Activated CD4-positive, alpha-beta T cell treated with anti-CD3 and anti-CD28 coated beads, Interleukin-10, Interleukin-2, amounts not matched to agents 100 ng/mL and 50 ng/mL, durations not matched to agents 16 hours and 8 hours (primary cell): ENCODE results near the gene PCGF2.

ENCODE experiments used
- DNase-seq: peaks from one replicate; pipeline ENCODE4 v3.0.0-alpha.2; 2020

The PCGF2 gene

GRCh38 chr17:38751144-38751807 lies 3.1 kb upstream of the PCGF2 start:
- no peak for DNase-seq

GRCh38 chr17:38750312-38751121 lies 2.4 kb upstream of the PCGF2 start:
- DNase-seq: peak; percentile 30

- DNase-seq: no peak
These were observed 1.8 kb upstream of the PCGF2 start for GRCh38 chr17:38750044-38750311.

- peak; percentile 34 for DNase-seq
These were observed 1.3 kb upstream of the PCGF2 start for GRCh38 chr17:38749223-38750043.

- DNase-seq: no peak
These were observed 721 bp upstream of the PCGF2 start for GRCh38 chr17:38748892-38749222.

GRCh38 chr17:38747463-38748148 lies 530 bp downstream of the PCGF2 start:
- no peak for DNase-seq

GRCh38 chr17:38746849-38747462 lies 1.2 kb downstream of the PCGF2 start:
- DNase-seq: no peak

- no peak for DNase-seq
These were observed 1.9 kb downstream of the PCGF2 start for GRCh38 chr17:38746004-38746848.

- DNase-seq: no peak
These were observed 2.6 kb downstream of the PCGF2 start for GRCh38 chr17:38745545-38745944.

- no peak for DNase-seq
These were observed 4.5 kb downstream of the PCGF2 start for GRCh38 chr17:38743556-38744171.

GRCh38 chr17:38742411-38743308 lies 5.5 kb downstream of the PCGF2 start:
- peak; percentile 38 for DNase-seq

GRCh38 chr17:38741921-38742410 lies 6.2 kb downstream of the PCGF2 start:
- DNase-seq: no peak

- DNase-seq: no peak
These were observed 6.7 kb downstream of the PCGF2 start for GRCh38 chr17:38741461-38741860.

GRCh38 chr17:38740806-38741205 lies 7.3 kb downstream of the PCGF2 start:
- no peak for DNase-seq

GRCh38 chr17:38740044-38740443 lies 8.1 kb downstream of the PCGF2 start:
- DNase-seq: no peak

- DNase-seq: no peak
These were observed 8.8 kb downstream of the PCGF2 start for GRCh38 chr17:38739305-38739704.

GRCh38 chr17:38738686-38739085 lies 9.4 kb downstream of the PCGF2 start:
- DNase-seq: no peak

GRCh38 chr17:38738007-38738662 lies 10.0 kb downstream of the PCGF2 start:
- DNase-seq: no peak

GRCh38 chr17:38735161-38735997 lies 12.8 kb downstream of the PCGF2 start:
- DNase-seq: peak; percentile 75
